Testis (tissue), 3 donors: ENCODE data around the gene CSN1S1. TPM values are rescaled to one million over a fixed set of nuclear protein-coding genes. Genes with fewer than 3 reads are reported as not detected.

Experiments used
- DNase-seq: peaks from one replicate; pipeline ENCODE4 v3.0.0-alpha.2; 2019
- H3K27ac ChIP-seq, 2 donors: fragments of 200-600 bp; sonication (generic); one replicate each; pipeline ENCODE4 v1.5.1; 2019
- H3K27me3 ChIP-seq: fragments of 200-600 bp; sonication (generic); one replicate; pipeline ENCODE4 v1.5.1; 2019
- H3K36me3 ChIP-seq: fragments of 200-600 bp; sonication (generic); one replicate; pipeline ENCODE4 v1.5.1; 2017; ENCODE audit warnings: low read depth; ENCODE audit errors: missing control alignments
- H3K4me1 ChIP-seq: fragments of 200-600 bp; sonication (generic); one replicate; pipeline ENCODE4 v1.5.1; 2019
- H3K4me3 ChIP-seq, 2 donors: fragments of 200-600 bp; sonication (generic); one replicate each; pipeline ENCODE4 v1.5.1; 2017 to 2019
- H3K9me3 ChIP-seq: fragments of 200-600 bp; sonication (generic); one replicate; pipeline ENCODE4 v1.5.1; 2017
- POLR2A ChIP-seq: fragments of 450-650 bp; IDR thresholded peaks from one replicate; pipeline ENCODE4 v1.6.1; 2017; ENCODE audit warnings: antibody characterized with exemption, mild to moderate bottlenecking, moderate library complexity
- WGBS, 2 donors: methylation state at CpG; one replicate each; pipeline ENCODE4 v1.1.5; 2018; 5-methylcytosine and 5-hydroxymethylcytosine counted together
- intact Hi-C: fragments of 100-400 bp; cut with DNase I; formaldehyde crosslinking; loops from one replicate; pipeline ENCODE4 v1.15.1; 2023; ENCODE audit warnings: low total_unique reads
- polyA plus RNA-seq: library from polyadenylated mRNA; stranded (reverse); fragments of 350-450 nt; fragmentation: Illumina TruSeq; extraction: RNeasy Lipid Tissue Mini Kit (QIAGEN cat#74804); gene quantifications from one replicate; pipeline ENCODE4 v1.2.3, GENCODE V29; 2014; ENCODE audit warnings: low read depth, low replicate concordance; ENCODE audit not compliant: insufficient read depth
- total RNA-seq, 2 donors: library from RNA; depleted of rRNA; stranded (reverse); fragments of >200 nt; gene quantifications; one replicate each; pipeline ENCODE4 v1.2.3, GENCODE V29; 2016
- TF ChIP-seq, protein P1 (sequence below), 3 experiments: fragments of 450-650 bp in 2 of 3; fragments of 200-600 bp in 1 of 3; sonication (generic) in 1 of 3; IDR thresholded peaks; one replicate each; pipeline ENCODE4 v1.5.1; 2016 to 2019; ENCODE audit warnings: antibody characterized with exemption in 3 of 3, mild to moderate bottlenecking in 2 of 3, moderate library complexity in 1 of 3

Gene CSN1S1
- total and polyA plus RNA-seq, 3 donors from 2014 or later: 0.45 to 0.56 TPM; not detected in 1

GRCh38 chr4:69984030-69984443 is 53.2 kb downstream of the CSN1S1 start:
- TF ChIP-seq POLR2A: no peak
- TF ChIP-seq, protein P1, sequence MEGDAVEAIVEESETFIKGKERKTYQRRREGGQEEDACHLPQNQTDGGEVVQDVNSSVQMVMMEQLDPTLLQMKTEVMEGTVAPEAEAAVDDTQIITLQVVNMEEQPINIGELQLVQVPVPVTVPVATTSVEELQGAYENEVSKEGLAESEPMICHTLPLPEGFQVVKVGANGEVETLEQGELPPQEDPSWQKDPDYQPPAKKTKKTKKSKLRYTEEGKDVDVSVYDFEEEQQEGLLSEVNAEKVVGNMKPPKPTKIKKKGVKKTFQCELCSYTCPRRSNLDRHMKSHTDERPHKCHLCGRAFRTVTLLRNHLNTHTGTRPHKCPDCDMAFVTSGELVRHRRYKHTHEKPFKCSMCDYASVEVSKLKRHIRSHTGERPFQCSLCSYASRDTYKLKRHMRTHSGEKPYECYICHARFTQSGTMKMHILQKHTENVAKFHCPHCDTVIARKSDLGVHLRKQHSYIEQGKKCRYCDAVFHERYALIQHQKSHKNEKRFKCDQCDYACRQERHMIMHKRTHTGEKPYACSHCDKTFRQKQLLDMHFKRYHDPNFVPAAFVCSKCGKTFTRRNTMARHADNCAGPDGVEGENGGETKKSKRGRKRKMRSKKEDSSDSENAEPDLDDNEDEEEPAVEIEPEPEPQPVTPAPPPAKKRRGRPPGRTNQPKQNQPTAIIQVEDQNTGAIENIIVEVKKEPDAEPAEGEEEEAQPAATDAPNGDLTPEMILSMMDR (IDR thresholded peaks at IDR 0.05): no peak
- no peak for DNase-seq
- intact Hi-C loops: no loop called here
- Histone ChIP-seq H3K9me3 (no peaks in the 10 kb centered on the region), H3K36me3 (no peaks in the 10 kb centered on the region), H3K4me1 (no peaks in the 10 kb centered on the region), H3K4me3 (no peak overlapping the region), H3K27ac (no peak overlapping the region), H3K27me3 (no peaks in the 10 kb centered on the region)
- 35 to 47% methylated on average over 2 of the region's 2 CpGs for WGBS, 2 donors

DNA sequence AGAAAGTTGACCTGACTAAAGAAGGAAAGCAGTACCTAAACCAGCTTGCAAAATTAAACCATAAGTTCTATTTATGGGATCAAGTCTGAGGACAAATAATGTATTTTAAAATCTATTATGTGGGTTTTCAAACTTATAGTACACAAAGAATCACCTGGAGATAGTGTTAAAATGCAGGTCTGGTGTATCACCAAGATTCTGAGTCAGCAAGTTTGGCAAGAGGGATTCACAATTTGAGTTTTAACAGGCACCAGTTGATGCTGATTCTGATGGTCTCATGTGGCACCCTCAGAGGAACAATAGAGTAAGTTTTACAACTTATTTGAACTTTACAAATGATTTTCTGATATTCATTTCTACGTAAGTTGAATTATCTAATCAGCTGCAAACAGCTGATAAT is 55.8 kb downstream of the CSN1S1 start:
- 84 to 86% methylated on average over 1 of the region's 1 CpG for WGBS, 2 donors
- intact Hi-C loops: no loop called here
- no peaks in the 10 kb centered on the region for H3K27me3 ChIP-seq
- DNase-seq: no peak
- TF ChIP-seq, protein P1 (IDR thresholded peaks at IDR 0.05): no peak
- no peak for TF ChIP-seq POLR2A
- H3K36me3 ChIP-seq: no peaks in the 10 kb centered on the region
- H3K4me3 ChIP-seq: no peak overlapping the region
- H3K4me1 ChIP-seq: no peaks in the 10 kb centered on the region
- no peak overlapping the region for H3K27ac ChIP-seq
- no peaks in the 10 kb centered on the region for H3K9me3 ChIP-seq

- Histone ChIP-seq H3K9me3 (no peaks in the 10 kb centered on the region), H3K36me3 (no peaks in the 10 kb centered on the region), H3K27me3 (no peaks in the 10 kb centered on the region), H3K4me3 (no peak overlapping the region), H3K27ac (no peak overlapping the region), H3K4me1 (no peaks in the 10 kb centered on the region)
- DNase-seq: no peak
- TF ChIP-seq POLR2A: no peak
- TF ChIP-seq, protein P1 (IDR thresholded peaks at IDR 0.05): no peak
- 89 to 91% methylated on average over 4 of the region's 4 CpGs for WGBS, 2 donors
- intact Hi-C loops: no loop called here
These were observed 60.1 kb downstream of the CSN1S1 start for GRCh38 chr4:69991016-69991415.

GRCh38 chr4:69994782-69995181 is 63.9 kb downstream of the CSN1S1 start:
- Histone ChIP-seq H3K4me1 (no peaks in the 10 kb centered on the region), H3K36me3 (no peaks in the 10 kb centered on the region), H3K27me3 (no peaks in the 10 kb centered on the region), H3K27ac (no peak overlapping the region), H3K9me3 (no peaks in the 10 kb centered on the region), H3K4me3 (no peak overlapping the region)
- WGBS, 2 donors: 85 to 88% methylated on average over 5 of the region's 5 CpGs
- TF ChIP-seq, protein P1 (IDR thresholded peaks at IDR 0.05): no peak
- TF ChIP-seq POLR2A: no peak
- intact Hi-C loops: no loop called here
- no peak for DNase-seq

DNA sequence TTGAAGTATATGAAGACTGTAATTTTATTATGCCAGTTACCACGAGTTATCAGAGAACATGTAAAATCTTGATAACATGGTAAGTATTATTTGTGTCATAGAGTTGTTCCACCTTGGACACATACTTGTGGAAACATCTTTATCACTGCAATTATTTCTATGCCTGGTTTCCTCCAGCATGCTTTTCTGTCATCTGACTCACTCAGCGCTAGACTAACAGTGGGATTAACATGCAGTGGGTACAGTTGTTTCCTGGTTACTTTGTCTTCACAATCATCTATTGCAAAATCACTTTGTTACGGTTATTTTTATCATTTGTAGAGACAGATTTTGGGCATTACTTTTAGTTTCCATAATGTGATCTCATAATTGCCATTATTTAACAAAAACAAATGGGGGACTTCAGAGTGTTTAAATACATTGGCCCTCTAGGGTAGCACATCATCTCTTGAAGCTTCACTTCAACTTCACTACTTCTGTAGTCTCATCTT is 64.7 kb downstream of the CSN1S1 start, which contains the start of gene STATH:
Gene STATH, plus strand, starts transcription at position 441 of the 491 bp plus-strand sequence. CDS start 2,472 bp downstream, outside the sequence.
- intact Hi-C loops: no loop called here
- Histone ChIP-seq H3K27ac (no peak within 1 kb of the TSS), H3K4me1 (no peaks in the 10 kb centered on the region), H3K36me3 (no peaks in the 10 kb centered on the region), H3K4me3 (no peak within 1 kb of the TSS), H3K27me3 (no peaks in the 10 kb centered on the region), H3K9me3 (no peaks in the 10 kb centered on the region)
- no peak for DNase-seq
- 76 to 82% methylated on average over 3 of the region's 3 CpGs for WGBS, 2 donors
- TF ChIP-seq, protein P1 (IDR thresholded peaks at IDR 0.05): no peak
- TF ChIP-seq POLR2A: no peak
